ENCODE measurements around the gene MPHOSPH8. TPM values are rescaled to one million over a fixed set of nuclear protein-coding genes. Genes with fewer than 3 reads are reported as not detected.

The MPHOSPH8 gene
- 11.8 to 15.6 TPM (median 13.3 TPM) in 5 replicates for total RNA-seq (2022; extraction: Qiagen RNA extraction)

GRCh38 chr13:19633479-19634255 is at the start of gene MPHOSPH8:
MPHOSPH8 (plus strand) TSS chr13:19633659; CDS start chr13:19633749, 90 bp downstream.

Other genes with a start within 250 kb of the MPHOSPH8 start
- not detected in 5 replicates for gene TPTE2, start 72.1 kb upstream of the MPHOSPH8 start, total RNA-seq (2022; extraction: Qiagen RNA extraction)
- gene PSPC1, start 149.3 kb downstream of the MPHOSPH8 start, total RNA-seq (2022; extraction: Qiagen RNA extraction) = 40.6 to 43.7 TPM (median 42.7 TPM) in 5 replicates
- gene ZMYM5, start 230.0 kb downstream of the MPHOSPH8 start, total RNA-seq (2022; extraction: Qiagen RNA extraction) = 6.0 to 7.2 TPM (median 6.2 TPM) in 5 replicates

Measured in A549 treated with CORT108297 at 1 μM for 4 hours (cell line).